Pons (tissue), 1 donor: Measurements from ENCODE around the gene VDAC2.

Source experiments
- DNase-seq: peaks from one replicate; pipeline ENCODE4 v3.0.0-alpha.2; 2016; ENCODE audit warnings: low spot score

VDAC2 gene

GRCh38 chr10:75253281-75254220, 43.0 kb downstream of the VDAC2 start:
- DNase-seq: no peak

- DNase-seq: no peak
Observed at GRCh38 chr10:75254739-75255138, 44.1 kb downstream of the VDAC2 start.

GRCh38 chr10:75260990-75261389, 50.4 kb downstream of the VDAC2 start:
- DNase-seq: no peak

- no peak for DNase-seq
Observed at GRCh38 chr10:75261813-75262705, 51.5 kb downstream of the VDAC2 start.

- no peak for DNase-seq
Observed at GRCh38 chr10:75263806-75264205, 53.2 kb downstream of the VDAC2 start.

GRCh38 chr10:75265856-75266255, 55.3 kb downstream of the VDAC2 start:
- DNase-seq: no peak

- DNase-seq: no peak
Observed at GRCh38 chr10:75266945-75267344, 56.3 kb downstream of the VDAC2 start.

GRCh38 chr10:75269605-75270004, 59.0 kb downstream of the VDAC2 start:
- DNase-seq: no peak

- no peak for DNase-seq
Observed at GRCh38 chr10:75272094-75272493, 61.5 kb downstream of the VDAC2 start.

GRCh38 chr10:75272896-75273295, 62.3 kb downstream of the VDAC2 start:
- DNase-seq: no peak

- DNase-seq: no peak
Observed at GRCh38 chr10:75276069-75276872, 65.7 kb downstream of the VDAC2 start.

- DNase-seq: no peak
Observed at GRCh38 chr10:75280236-75280635, 69.6 kb downstream of the VDAC2 start.
